Astrocyte of the hippocampus (primary cell): ENCODE results near the gene GNG12.

Experiments
- DNase-seq: peaks from one replicate; pipeline ENCODE4 v3.0.0; 2011; ENCODE audit warnings: low read depth, low spot score

The GNG12 gene

GRCh38 chr1:67787746-67788145 lies 45.5 kb downstream of the GNG12 start:
- DNase-seq, result no peak

DNA sequence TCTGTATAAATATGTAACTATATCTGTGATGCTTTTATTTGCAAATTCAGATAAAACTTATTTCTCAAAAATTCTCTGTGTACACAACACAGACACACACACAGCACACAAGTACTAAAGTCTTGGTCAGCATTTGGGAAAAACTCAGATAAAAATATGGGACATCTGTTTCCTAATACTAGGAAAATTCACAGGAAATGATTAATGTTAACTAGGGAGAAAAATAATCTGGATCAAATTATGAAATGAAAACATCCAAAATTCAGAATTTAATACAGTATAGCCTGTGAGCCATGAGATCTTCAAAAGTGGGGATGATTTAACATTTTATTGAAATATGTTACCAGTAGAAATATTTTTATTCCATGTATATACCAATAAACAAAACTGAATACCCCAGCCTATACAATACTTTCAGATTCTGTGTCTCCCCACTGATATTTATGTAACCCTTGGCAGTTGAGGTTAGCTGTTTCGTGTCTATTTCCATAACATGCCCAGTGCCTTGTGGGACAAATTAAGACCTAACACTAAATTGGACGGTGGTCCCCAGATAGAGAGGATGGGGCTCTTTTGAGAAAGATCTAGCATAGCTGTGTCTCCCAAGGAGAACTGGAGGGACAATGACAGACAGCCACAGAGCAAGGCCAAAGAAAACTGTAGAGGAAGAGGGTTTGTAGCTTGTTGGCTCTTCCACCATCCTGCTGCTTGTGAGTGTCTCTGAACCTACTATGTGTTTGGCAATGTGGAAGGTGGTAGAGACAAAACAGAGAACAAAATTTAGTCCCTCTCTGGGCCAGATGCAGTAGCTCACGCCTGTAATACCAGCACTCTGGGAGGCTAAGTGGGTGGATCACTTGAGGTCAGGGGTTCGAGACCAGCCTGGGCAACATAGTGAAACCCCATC lies 47.2 kb downstream of the GNG12 start:
- no peak for DNase-seq

GRCh38 chr1:67784545-67785186 lies 48.6 kb downstream of the GNG12 start:
- no peak for DNase-seq

DNA sequence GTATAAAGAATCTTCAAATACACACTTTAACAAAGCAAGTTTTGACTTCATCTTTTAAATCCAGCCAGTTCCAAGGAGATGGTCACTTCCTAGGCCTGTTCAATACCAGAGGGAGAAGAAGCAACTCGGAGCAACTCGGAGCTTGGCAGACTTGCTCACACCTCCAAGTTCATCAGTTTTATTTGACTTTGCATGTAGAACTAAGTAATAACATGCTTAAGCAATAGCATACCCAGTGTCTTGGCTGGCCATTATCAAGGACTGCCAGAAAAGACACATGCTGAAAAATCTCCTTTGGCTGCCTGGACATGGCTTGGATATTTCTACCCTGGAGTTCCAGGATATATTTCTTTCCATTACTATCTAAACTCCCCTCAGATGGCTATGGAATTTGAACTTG lies 52.6 kb downstream of the GNG12 start:
- no peak for DNase-seq

- DNase-seq, result no peak
These were observed 55.8 kb downstream of the GNG12 start for GRCh38 chr1:67777440-67777839.

- DNase-seq, result no peak
These were observed 56.3 kb downstream of the GNG12 start for GRCh38 chr1:67777016-67777415.

- DNase-seq, result no peak
These were observed 59.8 kb downstream of the GNG12 start for GRCh38 chr1:67773462-67773861.

DNA sequence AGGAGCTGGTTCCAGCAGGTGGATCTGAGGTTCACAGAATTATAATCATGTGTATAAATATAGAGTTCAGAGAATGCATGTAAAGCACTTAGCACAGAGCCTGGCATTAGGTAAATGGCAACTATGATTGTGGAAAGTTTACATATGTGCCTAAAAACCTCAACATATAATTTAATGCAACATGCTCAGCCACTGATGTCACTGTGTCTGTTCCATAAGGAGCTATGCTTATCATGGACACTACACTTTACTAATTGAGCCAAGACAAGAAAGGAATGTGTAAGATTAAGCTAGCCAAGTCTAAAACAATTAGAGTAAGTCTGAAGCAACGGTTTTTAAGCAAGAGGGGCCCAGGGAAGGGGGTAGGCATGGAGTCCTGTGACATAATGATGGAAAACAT lies 61.5 kb downstream of the GNG12 start:
- no peak for DNase-seq

DNA sequence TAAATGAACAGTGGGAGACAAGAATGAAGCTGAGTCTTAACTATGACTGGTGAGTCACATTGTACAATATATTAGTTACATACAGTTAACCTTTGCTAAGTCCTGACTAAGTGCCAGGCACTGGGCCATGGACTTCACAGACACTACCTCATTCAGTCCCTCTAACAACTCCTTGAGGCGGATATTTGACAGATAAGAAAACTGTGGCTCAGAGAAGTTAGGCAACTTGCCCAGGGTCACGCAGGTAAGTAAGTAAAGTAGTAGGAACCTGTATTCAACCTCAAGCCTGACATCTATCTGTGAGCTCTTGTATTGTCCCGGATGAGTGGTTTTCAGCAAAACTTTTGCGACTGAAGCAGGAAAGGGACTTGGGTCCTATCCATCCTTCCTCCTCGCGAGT lies 62.1 kb downstream of the GNG12 start:
- peak; percentile 63 for DNase-seq

DNA sequence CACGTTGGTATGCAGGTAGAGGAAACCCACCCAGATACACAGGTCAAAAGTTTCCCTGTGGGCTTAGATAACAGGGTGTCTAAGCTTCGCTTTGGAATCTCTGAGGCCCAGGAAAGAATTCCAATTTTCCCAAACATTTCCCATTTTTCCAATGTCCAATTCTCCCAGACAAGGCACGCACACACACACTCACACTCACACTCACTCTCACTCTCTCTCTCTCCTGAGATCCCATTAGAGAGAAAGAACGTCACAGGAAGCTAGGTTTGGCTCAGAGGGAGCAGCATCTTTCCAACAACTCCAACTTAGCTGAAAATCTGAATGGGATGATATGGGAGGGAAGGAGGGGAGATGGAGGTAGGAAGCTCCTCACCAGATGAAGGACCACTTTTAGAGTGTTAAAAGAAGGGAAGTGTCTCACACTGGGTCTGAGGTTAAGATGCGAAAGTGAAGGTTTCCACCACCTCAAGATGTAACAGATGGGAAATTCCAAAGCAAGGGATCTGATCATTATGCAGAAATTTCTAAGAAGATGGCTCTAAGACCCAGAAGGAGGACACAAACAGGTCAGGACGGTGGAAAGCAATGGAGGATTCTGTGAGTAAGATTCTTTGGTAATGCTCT lies 63.5 kb downstream of the GNG12 start:
- no peak for DNase-seq

DNA sequence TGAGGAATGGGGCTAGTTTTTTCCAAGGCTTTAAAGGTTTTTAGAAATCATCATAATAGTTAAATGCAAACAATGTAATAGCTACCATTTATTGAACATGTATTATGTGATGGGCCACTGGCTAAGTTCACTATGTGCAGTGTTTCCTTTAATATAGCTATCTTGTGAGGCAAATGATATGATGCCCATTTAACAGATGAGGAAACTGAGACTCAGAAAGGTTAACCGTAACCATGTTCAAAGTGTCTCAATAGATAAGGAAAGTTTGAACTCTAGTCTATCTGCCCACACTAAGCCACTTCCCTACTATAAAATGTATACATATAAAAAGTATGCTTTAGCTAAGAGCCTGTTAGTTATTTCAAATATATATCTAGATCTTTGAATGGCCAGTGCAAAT lies 64.8 kb downstream of the GNG12 start:
- no peak for DNase-seq

- DNase-seq, result no peak
These were observed 66.0 kb downstream of the GNG12 start for GRCh38 chr1:67767103-67767782.

DNA sequence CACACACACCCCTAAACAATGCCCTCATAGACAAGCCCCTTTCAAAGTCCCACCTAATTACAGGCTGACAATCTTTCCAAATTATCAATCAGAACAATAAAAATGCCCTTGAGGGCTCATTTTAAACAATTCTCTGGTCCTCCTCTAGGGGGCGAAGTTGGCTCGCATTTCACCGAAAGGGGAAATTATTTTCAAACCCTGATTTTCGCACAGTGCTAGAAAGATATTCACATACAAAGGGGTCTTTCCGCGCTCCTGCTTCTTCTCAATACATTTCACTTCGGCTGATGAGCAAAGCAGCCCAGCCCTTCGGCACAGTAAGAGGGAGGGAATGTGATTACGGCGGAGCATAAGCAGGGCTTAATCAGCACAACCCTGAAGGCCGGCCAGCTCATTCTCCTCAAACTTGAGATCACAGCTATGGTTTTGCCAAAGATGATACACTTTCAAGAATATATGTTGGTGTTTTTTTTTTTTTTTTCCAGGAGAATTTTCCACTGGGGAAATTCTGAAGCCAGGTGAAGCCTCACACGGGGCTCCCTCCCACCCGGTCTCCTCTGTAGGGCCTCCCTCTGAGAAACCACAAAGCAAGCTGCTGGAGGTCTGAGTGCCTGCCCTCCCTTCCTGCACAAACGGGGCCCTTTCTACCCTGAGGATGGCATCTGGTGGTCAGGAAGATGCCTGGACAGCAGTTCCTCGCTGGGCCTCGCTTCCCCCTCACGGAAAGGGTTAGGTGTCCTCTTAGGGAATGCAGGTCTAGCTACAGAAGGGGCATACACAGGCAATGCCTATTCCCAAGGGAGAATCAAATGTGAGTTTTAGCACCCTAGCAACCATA lies 66.9 kb downstream of the GNG12 start:
- DNase-seq, result peak; percentile 90

DNA sequence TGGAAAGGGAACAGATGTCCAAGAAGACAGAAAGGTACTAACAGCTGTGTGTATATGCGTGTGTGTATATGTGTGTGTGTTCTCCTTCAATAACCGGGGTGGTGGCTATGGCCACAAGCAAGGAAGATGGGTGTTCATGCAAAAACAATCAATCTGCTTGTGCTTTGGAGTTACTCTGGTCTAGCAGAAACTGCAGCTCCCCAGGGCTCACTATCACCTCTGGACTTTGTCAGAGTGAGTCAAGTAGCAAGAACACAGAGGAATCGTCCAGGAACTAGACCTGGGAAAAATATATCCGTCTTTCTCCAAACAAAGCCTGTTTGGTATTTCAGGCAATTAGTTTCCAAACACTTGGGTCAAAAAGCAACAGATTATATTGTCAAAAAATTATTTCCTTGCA lies 68.6 kb downstream of the GNG12 start:
- no peak for DNase-seq

DNA sequence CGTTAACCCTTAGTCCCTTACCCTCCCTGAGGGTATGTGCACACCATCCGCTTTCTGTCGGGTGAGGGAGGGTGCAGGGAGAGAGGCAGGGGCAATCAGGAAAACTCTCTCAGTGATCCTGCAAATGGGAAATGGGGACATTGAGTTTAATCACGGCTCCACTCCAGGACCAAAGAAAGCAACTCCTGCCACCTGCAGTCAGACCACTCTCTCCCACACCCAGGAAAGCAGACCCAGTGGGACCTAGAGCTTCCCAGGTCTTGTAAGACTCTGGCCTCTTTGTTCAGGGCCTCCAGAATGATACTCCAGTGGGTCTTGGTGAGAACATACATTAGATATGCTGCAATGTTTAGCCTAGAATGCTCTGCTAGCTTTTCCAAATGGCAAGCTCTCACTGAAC lies 71.5 kb downstream of the GNG12 start:
- no peak for DNase-seq

DNA sequence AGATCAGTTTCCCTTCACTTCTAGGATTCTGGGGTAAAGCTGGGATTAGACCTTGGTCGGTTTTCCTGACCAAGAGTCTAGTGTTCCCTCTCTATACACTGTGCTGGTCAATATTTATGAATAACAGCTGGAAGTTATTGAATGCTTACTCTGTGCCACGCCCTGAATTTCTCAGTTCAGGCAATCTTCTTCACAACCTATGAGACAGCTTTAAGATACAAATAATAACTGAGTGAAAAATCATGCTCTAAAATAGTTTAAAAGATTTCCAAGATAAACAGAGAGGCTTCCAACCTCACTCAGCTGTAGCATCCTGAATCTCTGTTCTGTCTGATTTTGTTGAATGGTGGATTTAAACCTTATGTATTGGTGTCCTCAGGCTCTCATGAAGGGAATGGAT lies 72.2 kb downstream of the GNG12 start:
- no peak for DNase-seq

DNA sequence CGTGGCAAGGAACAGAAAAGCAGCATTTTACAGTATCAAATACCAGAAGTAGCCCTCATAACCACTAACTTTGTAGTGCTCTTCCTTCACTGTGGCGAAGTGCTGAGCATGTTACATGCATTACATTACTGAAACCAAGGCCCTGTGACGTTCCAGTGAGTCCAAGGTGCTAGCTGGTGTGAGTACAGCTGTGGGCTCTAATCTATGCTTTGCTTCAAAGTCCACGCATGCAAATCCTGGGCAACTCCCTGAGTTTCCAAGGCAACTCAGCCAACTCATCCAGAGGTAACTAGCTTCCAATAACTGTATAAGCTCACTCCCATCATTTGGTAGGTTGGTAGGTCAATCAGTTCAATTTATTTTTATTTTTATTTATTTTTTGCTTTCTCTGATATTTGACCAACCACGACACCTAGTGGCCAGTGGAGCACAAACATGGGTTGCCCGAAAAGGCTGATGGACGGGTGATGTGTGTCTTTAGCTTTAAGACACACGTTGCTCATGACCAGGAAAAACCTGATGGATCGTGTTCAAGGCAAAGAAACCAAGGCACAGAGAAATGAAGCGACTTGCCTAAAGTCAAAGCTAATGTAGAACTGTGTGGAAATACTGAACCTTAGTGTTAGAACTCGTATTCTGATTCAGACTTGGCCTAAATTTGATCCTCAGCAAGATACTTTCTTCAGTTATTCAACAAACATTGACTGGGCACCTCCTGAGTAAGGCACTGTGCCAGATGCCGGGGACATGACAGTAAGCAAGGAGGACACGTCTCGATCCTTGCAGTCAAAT lies 73.0 kb downstream of the GNG12 start:
- peak; percentile 85 for DNase-seq

DNA sequence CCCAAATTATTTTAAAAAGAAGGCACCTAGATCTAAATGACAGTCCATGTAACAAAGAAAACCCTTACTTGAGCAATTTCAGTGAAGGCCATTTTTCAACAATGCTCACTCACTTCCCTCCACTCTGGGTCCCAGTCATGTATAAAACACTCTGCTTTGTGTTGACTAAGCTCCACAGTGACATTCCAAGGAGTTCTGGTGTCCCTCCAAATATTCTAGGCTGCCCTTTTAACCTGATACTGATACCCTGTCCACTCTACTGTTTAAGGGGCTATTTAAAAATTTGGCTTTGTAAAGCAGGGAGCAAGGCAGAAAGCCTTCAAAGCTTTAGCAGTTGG lies 73.6 kb downstream of the GNG12 start:
- no peak for DNase-seq

GRCh38 chr1:67759066-67759465 lies 74.2 kb downstream of the GNG12 start:
- DNase-seq, result no peak

DNA sequence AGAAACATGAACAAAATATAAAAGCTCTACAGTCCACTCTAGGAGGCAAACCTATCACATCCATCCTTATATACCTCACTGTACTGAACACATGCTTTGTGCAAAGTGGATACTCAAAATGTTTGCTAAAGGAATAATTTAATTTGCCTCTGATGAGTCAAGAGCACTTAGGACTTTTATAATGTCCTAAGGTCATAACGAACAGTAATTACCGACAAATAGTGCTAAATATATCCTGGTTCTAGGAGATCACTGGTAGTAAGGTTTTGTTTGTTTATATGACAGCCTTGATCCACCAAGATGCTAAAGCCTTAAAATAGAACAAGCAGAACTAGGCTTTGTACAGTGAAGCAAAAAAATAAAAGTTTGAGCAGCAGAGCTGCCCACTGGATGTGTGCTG lies 77.6 kb downstream of the GNG12 start:
- DNase-seq, result no peak

GRCh38 chr1:67755160-67755559 lies 78.1 kb downstream of the GNG12 start:
- no peak for DNase-seq
